ENCODE measurements around the gene PARP8. TPM values are rescaled to one million over a fixed set of nuclear protein-coding genes. Genes with fewer than 3 reads are reported as not detected.

Gene PARP8
- total and polyA plus RNA-seq, 12 donors = 0.97 to 14.5 (median 5.2) TPM

DNA sequence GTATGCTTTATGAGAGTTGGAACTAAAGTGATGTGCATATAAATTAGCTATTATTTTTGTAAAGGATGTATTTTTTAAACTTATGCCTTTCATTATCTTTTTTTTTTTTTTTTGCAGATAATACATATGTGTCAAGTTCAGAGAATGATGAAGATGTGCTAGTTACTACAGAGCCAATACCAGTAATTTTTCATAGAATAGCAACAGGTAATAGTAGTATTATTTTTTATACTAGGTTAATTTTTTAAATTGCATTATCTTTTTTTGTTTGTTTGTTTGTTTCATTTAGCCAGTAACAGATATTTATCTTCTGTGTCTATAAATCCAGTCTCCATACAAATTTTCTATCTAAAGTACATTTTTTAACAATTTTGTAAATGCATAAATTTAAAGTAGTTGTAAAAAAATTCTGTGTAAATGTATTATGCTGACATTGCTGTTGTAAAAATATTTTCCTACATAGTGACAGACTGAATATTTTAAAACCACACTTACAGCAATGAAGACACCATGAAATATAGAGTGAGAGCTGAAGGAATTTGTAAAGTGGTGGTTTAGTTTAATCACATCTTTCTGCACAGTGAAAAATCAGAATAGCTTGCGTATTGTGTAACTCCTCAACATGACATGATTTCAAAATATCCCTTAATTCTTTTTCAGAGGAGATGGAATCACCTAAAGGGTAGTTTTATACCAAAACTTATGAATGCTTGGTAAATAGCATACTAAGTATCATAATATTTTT, 93.3 kb downstream of the PARP8 start:
- DNase-seq = no peak
- TF ChIP-seq, protein P1, sequence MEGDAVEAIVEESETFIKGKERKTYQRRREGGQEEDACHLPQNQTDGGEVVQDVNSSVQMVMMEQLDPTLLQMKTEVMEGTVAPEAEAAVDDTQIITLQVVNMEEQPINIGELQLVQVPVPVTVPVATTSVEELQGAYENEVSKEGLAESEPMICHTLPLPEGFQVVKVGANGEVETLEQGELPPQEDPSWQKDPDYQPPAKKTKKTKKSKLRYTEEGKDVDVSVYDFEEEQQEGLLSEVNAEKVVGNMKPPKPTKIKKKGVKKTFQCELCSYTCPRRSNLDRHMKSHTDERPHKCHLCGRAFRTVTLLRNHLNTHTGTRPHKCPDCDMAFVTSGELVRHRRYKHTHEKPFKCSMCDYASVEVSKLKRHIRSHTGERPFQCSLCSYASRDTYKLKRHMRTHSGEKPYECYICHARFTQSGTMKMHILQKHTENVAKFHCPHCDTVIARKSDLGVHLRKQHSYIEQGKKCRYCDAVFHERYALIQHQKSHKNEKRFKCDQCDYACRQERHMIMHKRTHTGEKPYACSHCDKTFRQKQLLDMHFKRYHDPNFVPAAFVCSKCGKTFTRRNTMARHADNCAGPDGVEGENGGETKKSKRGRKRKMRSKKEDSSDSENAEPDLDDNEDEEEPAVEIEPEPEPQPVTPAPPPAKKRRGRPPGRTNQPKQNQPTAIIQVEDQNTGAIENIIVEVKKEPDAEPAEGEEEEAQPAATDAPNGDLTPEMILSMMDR (IDR thresholded peaks at IDR 0.05) = no peak
- ATAC-seq = no peak
- Histone ChIP-seq H3K27me3 (no peaks in the 10 kb centered on the region), H3K4me1 (peaks cover 0 to 5% (median 0%) of the 10 kb centered on the region in 9 donors), H3K27ac (no peak overlapping the region), H3K9me3 (peaks cover 0 to 5% (median 0%) of the 10 kb centered on the region in 11 donors), H3K36me3 (peaks cover 0 to 52% (median 0%) of the 10 kb centered on the region in 9 donors), H3K4me3 (no peak overlapping the region)
- 96 to 100% methylated on average over 1 of the region's 1 CpG for WGBS, 2 donors
- intact Hi-C loops (cut with DNase I) = no loop called here

DNA sequence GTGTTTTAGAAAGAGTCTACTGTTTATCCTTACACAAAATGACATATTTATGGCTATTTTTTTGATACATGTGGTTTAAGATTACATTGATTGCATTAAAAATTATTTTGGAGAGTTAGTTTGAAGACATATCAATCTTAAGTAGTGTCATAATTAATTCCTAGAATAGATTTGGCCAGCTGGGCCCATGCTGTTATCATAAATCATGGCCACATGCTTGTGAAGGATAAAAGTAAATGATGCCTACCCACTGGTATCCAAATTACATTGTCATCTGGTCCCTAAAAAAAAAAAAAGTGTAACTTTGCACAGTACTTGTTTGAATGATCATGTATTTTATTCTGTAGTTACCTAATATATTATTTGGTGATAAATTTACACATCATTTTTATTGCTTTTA, 96.9 kb downstream of the PARP8 start:
- no peaks in the 10 kb centered on the region for H3K9me3 ChIP-seq
- no peak overlapping the region for H3K4me3 ChIP-seq
- intact Hi-C loops (cut with DNase I) = no loop called here
- H3K36me3 ChIP-seq = peaks cover 0 to 78% (median 0%) of the 10 kb centered on the region in 9 donors
- H3K27me3 ChIP-seq = no peaks in the 10 kb centered on the region
- TF ChIP-seq, protein P1 (IDR thresholded peaks at IDR 0.05) = no peak
- no peak overlapping the region for H3K27ac ChIP-seq
- DNase-seq (no peak), ATAC-seq (no peak)
- peaks cover 0 to 5% (median 0%) of the 10 kb centered on the region in 9 donors for H3K4me1 ChIP-seq

DNA sequence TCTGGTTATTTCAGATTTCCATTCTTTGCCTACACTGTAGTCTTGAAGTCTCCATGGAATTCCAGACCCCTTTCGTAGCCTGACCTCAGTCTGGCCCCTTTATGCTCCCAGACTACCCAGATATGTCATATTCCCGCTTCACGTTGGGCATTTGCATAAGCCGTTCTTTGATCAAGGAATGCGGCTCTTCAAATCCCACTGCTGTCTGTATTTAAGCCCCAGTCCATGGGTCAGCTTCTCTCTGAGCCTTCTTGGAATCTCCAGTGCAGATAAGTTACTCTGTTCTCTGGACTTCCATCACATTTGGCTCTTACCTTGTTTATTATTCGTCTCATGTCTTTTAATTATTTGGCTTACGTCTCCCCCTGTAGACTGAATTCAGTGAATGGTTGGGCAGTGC, 97.4 kb downstream of the PARP8 start:
- WGBS, 2 donors = 87% methylated on average over 7 of the region's 7 CpGs
- peaks cover 0 to 78% (median 0%) of the 10 kb centered on the region in 9 donors for H3K36me3 ChIP-seq
- H3K9me3 ChIP-seq = no peaks in the 10 kb centered on the region
- H3K4me3 ChIP-seq = no peak overlapping the region
- intact Hi-C loops (cut with DNase I) = no loop called here
- no peaks in the 10 kb centered on the region for H3K27me3 ChIP-seq
- DNase-seq (no peak), ATAC-seq (no peak)
- peaks cover 0 to 5% (median 0%) of the 10 kb centered on the region in 9 donors for H3K4me1 ChIP-seq
- no peak overlapping the region for H3K27ac ChIP-seq
- TF ChIP-seq, protein P1 (IDR thresholded peaks at IDR 0.05) = no peak

DNA sequence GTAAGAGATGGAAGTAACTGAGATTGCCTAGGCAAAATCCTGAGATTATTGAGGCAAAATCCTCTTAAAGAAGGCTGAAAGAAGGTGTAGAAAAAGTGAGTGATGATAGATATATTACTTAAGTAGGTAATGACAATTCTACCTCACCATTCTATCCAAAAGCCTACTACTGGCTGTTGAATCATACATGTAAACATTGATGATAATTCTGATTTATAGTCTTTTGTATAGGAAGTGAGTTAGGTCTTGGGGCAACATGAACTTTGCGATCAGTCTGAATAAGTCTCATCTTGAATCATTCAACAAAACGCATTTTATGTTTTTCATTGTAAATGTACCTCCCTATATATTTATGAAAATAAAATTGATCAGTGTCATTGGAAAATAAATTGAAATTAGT, 99.6 kb downstream of the PARP8 start:
- Histone ChIP-seq H3K36me3 (peaks cover 0 to 81% (median 0%) of the 10 kb centered on the region in 9 donors), H3K4me3 (no peak overlapping the region), H3K9me3 (no peaks in the 10 kb centered on the region), H3K27ac (no peak overlapping the region), H3K27me3 (no peaks in the 10 kb centered on the region), H3K4me1 (peaks cover 0 to 5% (median 0%) of the 10 kb centered on the region in 9 donors)
- intact Hi-C loops (cut with DNase I) = no loop called here
- DNase-seq (no peak), ATAC-seq (no peak)
- TF ChIP-seq, protein P1 (IDR thresholded peaks at IDR 0.05) = no peak
- WGBS, 2 donors = 96 to 99% methylated on average over 2 of the region's 2 CpGs

All from heart right ventricle (tissue), 16 donors.